Stimulated activated naive CD8-positive, alpha-beta T cell treated with anti-CD3 and anti-CD28 coated beads, Interleukin-15, amount 100 ng/mL, for 72 hours (primary cell): ENCODE results near the gene TCFL5.
A peak's percentile ranks its signal among the peaks of the same experiment; 100 is the strongest.

Experiments used
- ATAC-seq: fragments of 150-1000 bp; cut with Tn5 transposase; 2 replicates; pipeline ENCODE4 v1.10.0; 2021; ENCODE audit warnings: mild to moderate bottlenecking, moderate library complexity
- DNase-seq, 2 donors: peaks; one replicate each; pipeline ENCODE4 v3.0.0; 2021 to 2022
- H3K27ac Mint-ChIP-seq, 2 donors: one replicate each; pipeline ENCODE4 v1.8.0; 2022; ENCODE audit warnings: mild to moderate bottlenecking in 2 of 2, mixed read lengths in 2 of 2, moderate library complexity in 2 of 2
- H3K27me3 Mint-ChIP-seq: one replicate; pipeline ENCODE4 v1.8.0; 2022; ENCODE audit warnings: mixed read lengths
- H3K4me1 Mint-ChIP-seq: one replicate; pipeline ENCODE4 v1.8.0; 2022; ENCODE audit warnings: mild to moderate bottlenecking, mixed read lengths
- H3K4me3 Mint-ChIP-seq, 2 donors: one replicate each; pipeline ENCODE4 v1.8.0; 2022; ENCODE audit warnings: mild to moderate bottlenecking in 2 of 2, mixed read lengths in 2 of 2, moderate library complexity in 1 of 2
- H3K9me3 Mint-ChIP-seq, 2 donors: one replicate each; pipeline ENCODE4 v1.8.0; 2022; ENCODE audit warnings: mixed read lengths in 2 of 2

TCFL5 gene

GRCh38 chr20:62861726-62862336 lies at the start of gene TCFL5:
TSS of gene TCFL5 (minus strand) at chr20:62861822. CDS start at chr20:62861670, 152 bp downstream.
- Mint-ChIP-seq H3K27ac (peak within 1 kb of the TSS in 1 of 2 donors; percentile 76), H3K4me3 (peak within 1 kb of the TSS; percentile 70 to 81), H3K9me3 (peaks cover 0 to 5% of the 10 kb centered on the region in 2 donors), H3K4me1 (peaks cover 37% of the 10 kb centered on the region), H3K27me3 (peaks cover 8% of the 10 kb centered on the region)
- peak; percentile 94 to 99 for DNase-seq
- ATAC-seq = peak; percentile 92

DNA sequence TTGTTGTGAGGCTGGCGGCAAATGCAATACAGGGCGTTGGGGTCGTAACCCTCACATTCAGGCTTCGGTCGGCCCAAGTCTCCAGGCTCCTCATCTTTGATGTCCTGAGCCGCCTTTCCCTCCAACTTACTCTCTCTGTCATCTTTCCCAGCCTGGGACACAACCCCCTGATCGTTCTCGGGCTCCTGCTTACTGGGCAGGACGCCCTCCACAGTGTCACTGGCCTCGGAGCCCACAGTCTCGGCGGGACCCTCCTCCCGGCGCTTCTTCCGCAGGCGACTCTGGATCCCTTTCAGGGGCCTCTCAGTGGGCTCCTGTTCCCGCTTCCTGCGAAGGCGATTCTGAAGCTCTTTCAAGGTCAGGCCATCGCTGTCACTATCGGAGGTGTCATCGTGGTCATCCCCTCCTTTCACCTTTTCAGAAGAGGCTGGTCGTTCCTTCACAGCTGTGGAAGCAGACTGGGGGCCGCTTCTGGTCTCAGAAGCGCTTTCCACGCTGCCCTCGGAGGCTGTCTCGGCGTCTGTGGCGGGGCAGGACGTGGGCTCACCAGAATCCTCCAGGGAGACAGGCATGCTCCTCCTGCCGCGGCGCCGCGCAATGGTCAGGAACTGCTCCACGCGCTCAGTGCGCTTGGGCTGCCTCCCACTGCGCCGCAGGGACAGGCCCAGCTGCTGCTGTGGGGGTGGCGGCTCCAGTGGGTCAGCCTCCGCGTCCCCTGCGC lies 49.3 kb upstream of the TCFL5 start:
- Mint-ChIP-seq H3K9me3 (no peaks in the 10 kb centered on the region), H3K27ac (peak overlapping the region; percentile 40 to 51), H3K27me3 (no peaks in the 10 kb centered on the region)

GRCh38 chr20:62910217-62910766 lies 48.7 kb upstream of the TCFL5 start:
- no peaks in the 10 kb centered on the region for H3K9me3 Mint-ChIP-seq

More for the DNA sequence above, 49.3 kb upstream of the TCFL5 start:
- H3K4me1 Mint-ChIP-seq = peaks cover 62% of the 10 kb centered on the region
- no peak overlapping the region for H3K4me3 Mint-ChIP-seq
- ATAC-seq = no peak
- DNase-seq = no peak

GRCh38 chr20:62908971-62909791 lies 47.6 kb upstream of the TCFL5 start:
- Mint-ChIP-seq H3K4me1 (peaks cover 47% of the 10 kb centered on the region), H3K27me3 (no peaks in the 10 kb centered on the region), H3K9me3 (no peaks in the 10 kb centered on the region), H3K27ac (no peak overlapping the region), H3K4me3 (no peak overlapping the region)
- DNase-seq = no peak
- ATAC-seq = no peak

More at GRCh38 chr20:62910217-62910766, 48.7 kb upstream of the TCFL5 start:
- Mint-ChIP-seq H3K4me3 (no peak overlapping the region), H3K4me1 (peaks cover 56% of the 10 kb centered on the region), H3K27ac (peak overlapping the region; percentile 40 to 51), H3K27me3 (no peaks in the 10 kb centered on the region)
- no peak for DNase-seq
- no peak for ATAC-seq

DNA sequence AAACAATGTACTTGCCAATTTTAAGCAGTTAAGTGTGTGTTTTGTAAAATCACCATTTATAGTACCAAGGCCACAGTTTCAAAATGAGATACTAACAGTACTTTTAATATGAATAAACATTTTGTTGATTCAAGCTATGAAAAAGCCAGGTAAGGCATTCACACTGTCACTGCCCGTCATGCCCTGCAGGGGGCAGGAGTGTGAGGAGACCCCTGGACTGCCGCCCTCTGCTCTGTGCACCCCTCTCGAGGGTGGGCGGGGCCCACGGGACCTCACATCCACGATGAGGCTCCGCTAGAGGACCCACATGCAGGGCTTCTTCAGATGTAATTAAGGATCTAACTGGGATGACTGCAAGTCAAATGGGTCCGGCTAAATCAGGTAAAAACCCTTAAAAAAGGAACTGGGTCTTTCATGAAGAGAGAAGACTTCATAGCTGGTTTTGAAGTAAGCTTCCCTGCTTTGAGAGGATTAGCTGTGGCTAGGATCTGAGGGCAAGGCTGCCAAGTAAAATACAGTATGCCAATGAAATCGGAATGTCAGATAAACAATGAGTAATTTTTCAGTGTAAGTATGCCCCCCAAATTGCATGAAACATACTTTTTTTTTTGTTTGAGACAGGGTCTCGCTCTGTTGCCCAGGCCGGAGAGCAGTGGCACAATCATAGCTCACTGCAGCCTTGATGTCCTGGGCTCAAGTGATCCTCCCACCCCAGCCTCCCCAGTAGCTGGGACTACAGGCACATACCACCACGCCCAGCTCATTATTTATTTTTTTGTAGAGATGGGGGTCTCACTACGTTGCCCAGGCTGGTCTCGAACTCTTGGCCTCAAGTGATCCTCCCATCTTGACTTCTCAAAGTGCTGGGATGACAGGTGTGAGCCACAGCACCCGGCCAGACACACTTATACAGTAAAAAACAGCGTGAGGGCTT lies 46.0 kb upstream of the TCFL5 start:
- Mint-ChIP-seq H3K4me3 (no peak overlapping the region), H3K27me3 (no peaks in the 10 kb centered on the region), H3K9me3 (no peaks in the 10 kb centered on the region), H3K27ac (peak overlapping the region; percentile 20 to 82), H3K4me1 (peaks cover 46% of the 10 kb centered on the region)
- ATAC-seq (peak; percentile 69), DNase-seq (peak; percentile 40 to 44)

DNA sequence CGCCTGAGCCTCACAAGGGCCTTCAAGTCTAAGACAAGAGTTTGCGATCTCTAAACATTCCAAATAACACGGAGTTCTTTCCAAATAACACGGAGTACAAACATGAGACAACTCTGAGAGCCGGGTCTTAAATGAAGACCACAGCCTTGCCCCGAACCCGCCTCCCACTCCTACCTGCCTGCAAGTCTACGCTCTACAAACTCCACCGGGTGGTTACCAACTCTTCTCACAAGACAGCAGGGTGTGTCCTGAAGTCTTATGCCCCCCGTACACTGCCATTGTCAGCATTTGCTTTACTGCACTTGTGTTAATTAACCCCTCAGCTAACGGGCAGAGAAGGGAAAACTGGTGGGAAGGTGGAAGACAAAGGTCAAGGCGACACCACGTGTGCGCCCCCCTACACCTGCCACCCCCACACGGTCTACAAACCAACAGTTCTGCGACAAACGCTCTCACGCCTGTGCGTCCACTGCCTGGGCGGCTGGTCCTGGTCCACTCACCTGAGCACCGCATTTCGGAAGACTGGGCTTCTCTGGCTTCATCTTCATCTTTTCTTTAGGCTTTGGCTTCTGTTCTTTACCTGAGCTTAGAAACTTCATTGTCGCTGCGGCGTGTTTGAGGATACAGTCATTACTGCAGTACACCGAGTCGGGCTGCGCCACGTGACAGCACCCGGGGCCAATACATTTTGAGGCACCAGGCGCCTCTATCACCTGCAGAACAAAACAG lies 45.2 kb upstream of the TCFL5 start:
- Mint-ChIP-seq H3K4me3 (no peak overlapping the region), H3K9me3 (no peaks in the 10 kb centered on the region), H3K27ac (no peak overlapping the region), H3K4me1 (peaks cover 50% of the 10 kb centered on the region), H3K27me3 (no peaks in the 10 kb centered on the region)
- ATAC-seq (no peak), DNase-seq (no peak)

GRCh38 chr20:62906209-62906608 lies 44.6 kb upstream of the TCFL5 start:
- ATAC-seq (no peak), DNase-seq (no peak)
- Mint-ChIP-seq H3K4me1 (peaks cover 53% of the 10 kb centered on the region), H3K4me3 (no peak overlapping the region), H3K27ac (peak overlapping the region in 1 of 2 donors; percentile 13), H3K9me3 (no peaks in the 10 kb centered on the region), H3K27me3 (no peaks in the 10 kb centered on the region)

DNA sequence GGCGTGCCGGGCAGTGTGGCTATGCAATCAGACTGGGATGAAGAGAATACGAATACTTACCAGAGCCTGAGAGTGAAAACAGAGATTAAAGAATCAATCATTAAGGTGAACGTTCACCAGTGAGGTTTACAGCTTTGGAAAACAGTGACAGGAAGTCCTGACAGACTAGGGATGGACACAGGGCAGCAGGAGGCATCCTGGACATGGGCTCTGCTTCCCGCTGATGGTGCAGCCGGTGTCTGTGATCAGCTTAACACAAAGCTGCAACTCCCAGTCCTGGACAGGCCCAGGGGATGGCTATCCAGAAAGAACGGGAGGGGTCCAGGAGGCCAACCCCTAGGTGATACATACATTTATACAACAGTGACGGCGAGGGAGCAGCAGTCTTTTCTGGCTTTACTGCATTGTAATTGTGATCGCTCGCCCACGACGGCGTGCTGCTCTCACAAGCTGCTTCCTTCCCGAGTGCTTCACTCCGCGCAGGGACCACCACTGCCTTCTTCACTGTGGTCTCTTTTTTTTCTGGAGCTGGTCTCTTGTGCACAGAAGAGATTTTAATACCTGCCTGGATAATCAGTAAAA lies 44.0 kb upstream of the TCFL5 start:
- H3K4me3 Mint-ChIP-seq = no peak overlapping the region

DNA sequence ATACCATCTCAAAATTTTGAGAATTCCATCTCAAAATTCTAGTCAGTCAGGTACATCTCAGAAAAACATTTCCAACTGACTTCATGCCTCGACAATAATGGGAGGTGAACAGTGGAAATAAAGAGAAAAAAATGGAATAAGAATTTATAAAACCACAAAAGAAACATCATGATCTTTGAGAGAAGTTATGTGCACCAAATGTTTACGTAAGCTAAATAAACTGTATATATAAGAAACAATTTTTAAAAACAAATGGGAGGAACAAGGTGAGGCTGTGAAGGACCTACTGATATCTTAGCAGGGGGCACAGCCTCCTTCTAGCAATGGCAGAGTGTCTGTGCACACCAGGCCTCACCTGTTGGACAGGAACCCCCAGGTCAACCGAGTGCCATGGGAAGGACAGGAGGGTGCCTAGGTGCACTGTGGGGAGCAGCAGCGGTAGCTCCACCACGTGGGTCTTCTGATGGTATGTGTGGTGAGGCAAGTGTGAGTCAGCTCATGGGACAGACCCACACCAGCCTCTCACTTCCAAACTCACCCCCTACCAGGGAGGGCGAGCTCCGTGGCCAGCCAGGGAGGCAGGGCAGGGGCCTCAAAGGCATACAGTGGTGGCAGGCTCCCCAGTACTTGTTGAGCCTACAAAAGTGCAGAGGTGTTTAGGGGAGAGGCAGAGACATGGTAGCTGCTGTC lies 41.4 kb upstream of the TCFL5 start:
- no peaks in the 10 kb centered on the region for H3K9me3 Mint-ChIP-seq
- DNase-seq = no peak
- no peak overlapping the region for H3K4me3 Mint-ChIP-seq
- peaks cover 65% of the 10 kb centered on the region for H3K4me1 Mint-ChIP-seq
- ATAC-seq = peak; percentile 67
- peak overlapping the region in 1 of 2 donors; percentile 94 for H3K27ac Mint-ChIP-seq
- no peaks in the 10 kb centered on the region for H3K27me3 Mint-ChIP-seq

More for the DNA sequence above, 44.0 kb upstream of the TCFL5 start:
- ATAC-seq (no peak), DNase-seq (no peak)
- H3K9me3 Mint-ChIP-seq = no peaks in the 10 kb centered on the region
- peak overlapping the region in 1 of 2 donors; percentile 17 for H3K27ac Mint-ChIP-seq
- no peaks in the 10 kb centered on the region for H3K27me3 Mint-ChIP-seq
- H3K4me1 Mint-ChIP-seq = peaks cover 54% of the 10 kb centered on the region

GRCh38 chr20:62901891-62902290 lies 40.3 kb upstream of the TCFL5 start:
- no peak overlapping the region for H3K4me3 Mint-ChIP-seq
- peaks cover 60% of the 10 kb centered on the region for H3K4me1 Mint-ChIP-seq
- no peak for ATAC-seq
- H3K27ac Mint-ChIP-seq = peak overlapping the region in 1 of 2 donors; percentile 27
- DNase-seq = no peak
- H3K9me3 Mint-ChIP-seq = no peaks in the 10 kb centered on the region
- H3K27me3 Mint-ChIP-seq = no peaks in the 10 kb centered on the region

DNA sequence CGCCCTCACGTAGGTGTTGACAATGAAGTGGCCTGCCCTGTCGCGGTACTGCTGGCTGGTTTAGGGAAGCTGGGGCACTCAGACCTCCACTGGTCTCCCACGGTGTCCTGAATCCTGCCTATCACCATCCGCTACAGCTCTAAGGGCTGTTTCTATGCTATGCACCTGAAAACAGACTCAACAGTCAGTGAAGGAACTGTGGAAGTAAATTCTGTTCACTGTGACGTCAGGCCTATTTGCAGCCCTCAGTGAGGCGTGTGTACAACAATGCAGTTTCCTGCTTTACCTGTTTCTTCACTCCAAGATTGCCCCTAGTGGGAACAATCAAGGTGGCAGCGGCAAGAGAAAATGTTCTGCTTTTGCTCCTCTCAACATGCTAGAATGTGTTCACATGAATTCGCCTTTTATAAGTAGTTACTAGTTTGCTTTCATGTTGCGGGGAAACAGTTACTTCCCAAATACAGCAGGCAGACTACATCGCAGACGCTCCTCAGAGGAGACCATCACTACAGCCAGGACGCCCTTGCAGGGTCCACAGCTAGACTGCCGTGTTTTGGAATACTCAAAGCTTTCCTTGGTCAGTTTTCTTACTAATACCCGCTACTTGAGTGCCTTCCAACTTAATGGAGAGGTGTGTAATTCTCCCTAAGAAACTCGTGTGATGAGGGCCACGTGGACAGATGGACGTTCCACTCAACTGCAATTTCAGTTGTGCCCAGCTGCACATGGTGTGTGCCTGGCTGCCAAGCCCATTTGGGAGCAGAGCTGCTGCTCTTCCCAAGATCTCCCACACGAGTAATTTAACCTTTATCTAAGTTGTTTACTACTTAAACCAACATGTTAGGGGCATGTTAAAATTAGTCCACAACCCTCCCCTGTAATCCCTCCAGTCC lies 39.3 kb upstream of the TCFL5 start:
- DNase-seq = no peak
- Mint-ChIP-seq H3K4me1 (peaks cover 56% of the 10 kb centered on the region), H3K9me3 (no peaks in the 10 kb centered on the region), H3K4me3 (no peak overlapping the region), H3K27ac (no peak overlapping the region), H3K27me3 (no peaks in the 10 kb centered on the region)
- peak; percentile 44 for ATAC-seq

DNA sequence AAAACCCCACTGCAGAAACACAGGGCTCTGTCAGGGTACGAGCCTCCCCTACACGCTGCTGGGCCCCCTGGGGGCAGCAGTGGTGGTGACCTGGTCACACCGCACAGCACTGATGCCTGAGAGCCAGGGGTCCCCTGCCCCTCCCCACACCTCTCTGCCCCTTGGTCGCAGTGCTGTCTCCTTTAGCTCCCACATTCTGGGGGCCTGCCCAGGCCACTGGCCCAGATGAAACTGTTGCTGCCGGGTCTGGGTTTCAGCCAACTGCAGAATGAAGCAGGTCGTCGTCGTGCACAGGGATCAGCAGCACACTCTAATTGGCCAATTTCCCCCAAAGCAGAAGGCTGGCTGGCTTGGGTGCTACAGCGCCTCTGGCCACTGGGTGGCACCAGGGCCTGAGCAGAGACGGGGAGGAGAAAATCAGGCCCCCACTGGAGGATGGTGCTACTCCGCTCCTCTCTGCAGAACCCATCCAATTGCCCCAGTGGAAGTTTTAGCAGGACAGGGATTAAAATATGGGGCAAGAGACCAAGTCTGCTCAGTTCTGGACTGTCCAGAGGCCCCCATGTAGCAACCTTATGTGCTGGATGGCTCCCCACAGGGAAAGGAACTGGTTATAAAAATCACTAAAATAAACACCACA lies 38.5 kb upstream of the TCFL5 start:
- H3K4me1 Mint-ChIP-seq = peaks cover 63% of the 10 kb centered on the region
- peak overlapping the region in 1 of 2 donors; percentile 93 for H3K27ac Mint-ChIP-seq
- H3K27me3 Mint-ChIP-seq = no peaks in the 10 kb centered on the region
- no peaks in the 10 kb centered on the region for H3K9me3 Mint-ChIP-seq
- DNase-seq = peak; percentile 73 to 75
- H3K4me3 Mint-ChIP-seq = peak overlapping the region; percentile 60 to 82
- ATAC-seq = peak; percentile 93
